Ramos (cell line): ENCODE data around the gene ATP6V0A1.

Experiments
- in situ Hi-C: fragments of 300-500 bp; cut with MboI; formaldehyde crosslinking; loops from one replicate; pipeline ENCODE4 v1.14.3; 2022; ENCODE audit warnings: low sequenced_read_pairs; ENCODE audit not compliant: unreplicated experiment

ATP6V0A1 gene

DNA sequence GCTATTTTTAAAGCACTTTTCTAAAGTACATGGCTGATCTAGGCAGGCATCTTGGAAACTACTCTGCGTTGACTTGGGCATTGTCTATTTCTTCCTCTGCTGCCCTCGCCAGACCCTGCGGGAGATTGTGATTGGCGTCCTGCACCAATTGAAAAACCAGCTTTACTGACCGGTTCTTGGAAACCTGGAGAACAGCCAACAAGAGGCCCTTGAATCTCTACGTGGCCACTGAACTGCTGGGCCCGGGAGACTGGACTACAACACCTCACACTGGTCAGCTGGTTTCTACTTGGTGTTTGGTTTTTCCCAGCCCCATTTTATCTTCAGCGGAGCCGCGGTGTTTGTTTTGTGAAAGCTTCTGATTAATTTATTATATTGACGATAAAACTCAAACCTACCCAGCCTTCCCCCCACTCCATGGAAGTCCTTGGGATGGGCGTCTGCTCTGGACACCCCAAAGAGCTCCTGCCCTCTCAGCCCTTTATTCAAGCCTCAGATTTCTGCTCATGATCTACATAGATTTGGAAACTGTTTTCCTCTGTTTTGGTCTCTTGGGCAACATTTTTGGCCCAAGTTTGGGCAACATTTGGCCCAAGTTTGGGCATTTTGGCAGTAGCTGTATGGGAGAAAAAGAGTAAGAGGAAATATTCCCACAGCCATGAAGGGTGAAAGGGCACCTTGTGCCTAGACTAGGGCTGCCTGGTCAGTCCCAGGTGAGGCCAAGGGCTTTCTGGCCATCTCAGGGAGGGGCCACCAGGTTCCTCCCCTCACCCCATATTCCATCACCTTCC lies 113.0 kb downstream of the ATP6V0A1 start:
- in situ Hi-C loops: loop anchor here (10.0 kb wide), 2 partner anchors 193 to 413 kb away; partner anchors contain the start of genes PTGES3L, RAMP2 and RUNDC1
